ENCODE measurements around the gene FASLG. TPM values are rescaled to one million over a fixed set of nuclear protein-coding genes. Genes with fewer than 3 reads are reported as not detected.

The FASLG gene
- total and polyA plus RNA-seq, 12 donors: 0.11 to 0.45 (median 0.23) TPM; not detected in 5

DNA sequence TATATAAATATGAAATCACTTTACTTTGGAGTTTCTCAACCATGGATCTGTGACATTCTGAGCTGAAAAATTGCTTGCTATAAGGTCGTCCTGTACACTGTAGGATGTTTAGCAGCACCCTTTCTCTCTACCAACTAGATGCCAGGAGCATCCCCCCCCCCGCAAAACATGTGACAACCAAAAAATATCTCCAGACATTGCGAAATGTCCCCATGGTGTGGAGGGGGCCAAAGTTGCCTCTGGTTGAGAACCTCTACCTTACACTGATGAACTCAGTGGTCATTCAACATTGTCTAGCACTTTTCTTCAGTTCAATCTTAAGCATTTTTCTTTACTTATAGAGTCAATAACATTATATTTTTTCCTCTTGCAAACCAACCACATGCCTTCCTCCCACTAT, 9.2 kb downstream of the FASLG start:
- Histone ChIP-seq H3K4me3 (no peak overlapping the region), H3K9me3 (replicated peaks in 1 of 3) (no peaks in the 10 kb centered on the region), H3K36me3 (replicated peaks in 1 of 2) (no peaks in the 10 kb centered on the region), H3K27me3 (no peaks in the 10 kb centered on the region), H3K4me1 (replicated peaks in 1 of 2) (no peaks in the 10 kb centered on the region), H3K27ac (no peak overlapping the region)
- WGBS, 4 donors: 76 to 85% (median 79%) methylated on average over 3 of the region's 3 CpGs
- TF ChIP-seq POLR2A (IDR thresholded peaks at IDR 0.05): no peak
- TF ChIP-seq, protein P1, sequence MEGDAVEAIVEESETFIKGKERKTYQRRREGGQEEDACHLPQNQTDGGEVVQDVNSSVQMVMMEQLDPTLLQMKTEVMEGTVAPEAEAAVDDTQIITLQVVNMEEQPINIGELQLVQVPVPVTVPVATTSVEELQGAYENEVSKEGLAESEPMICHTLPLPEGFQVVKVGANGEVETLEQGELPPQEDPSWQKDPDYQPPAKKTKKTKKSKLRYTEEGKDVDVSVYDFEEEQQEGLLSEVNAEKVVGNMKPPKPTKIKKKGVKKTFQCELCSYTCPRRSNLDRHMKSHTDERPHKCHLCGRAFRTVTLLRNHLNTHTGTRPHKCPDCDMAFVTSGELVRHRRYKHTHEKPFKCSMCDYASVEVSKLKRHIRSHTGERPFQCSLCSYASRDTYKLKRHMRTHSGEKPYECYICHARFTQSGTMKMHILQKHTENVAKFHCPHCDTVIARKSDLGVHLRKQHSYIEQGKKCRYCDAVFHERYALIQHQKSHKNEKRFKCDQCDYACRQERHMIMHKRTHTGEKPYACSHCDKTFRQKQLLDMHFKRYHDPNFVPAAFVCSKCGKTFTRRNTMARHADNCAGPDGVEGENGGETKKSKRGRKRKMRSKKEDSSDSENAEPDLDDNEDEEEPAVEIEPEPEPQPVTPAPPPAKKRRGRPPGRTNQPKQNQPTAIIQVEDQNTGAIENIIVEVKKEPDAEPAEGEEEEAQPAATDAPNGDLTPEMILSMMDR (IDR thresholded peaks at IDR 0.05): no peak
- intact Hi-C loops (cut with DNase I): no loop called here
- no peak for DNase-seq

DNA sequence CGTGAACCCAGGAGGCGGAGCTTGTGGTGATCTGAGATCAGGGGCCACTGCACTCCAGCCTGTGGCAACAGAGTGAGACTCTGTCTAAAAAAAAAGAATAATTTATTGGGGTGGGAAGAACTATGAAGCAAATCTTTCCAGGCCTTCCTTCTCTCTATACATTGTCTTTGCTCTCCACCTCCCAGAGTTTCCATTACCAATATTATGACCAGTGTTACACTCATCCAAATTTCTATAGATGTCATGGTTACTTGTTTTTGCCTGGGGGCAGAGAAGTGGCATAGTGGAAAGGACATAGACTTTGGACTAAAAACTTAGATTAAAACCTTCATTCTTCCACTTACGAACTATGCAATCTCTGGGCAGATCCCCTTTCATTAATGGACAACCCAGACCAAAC, 10.1 kb downstream of the FASLG start:
- Histone ChIP-seq H3K4me3 (no peak overlapping the region), H3K36me3 (replicated peaks in 1 of 2) (no peaks in the 10 kb centered on the region), H3K27ac (no peak overlapping the region), H3K4me1 (replicated peaks in 1 of 2) (no peaks in the 10 kb centered on the region), H3K9me3 (replicated peaks in 1 of 3) (no peaks in the 10 kb centered on the region), H3K27me3 (no peaks in the 10 kb centered on the region)
- DNase-seq: no peak
- intact Hi-C loops (cut with DNase I): no loop called here
- WGBS, 4 donors: 94 to 97% (median 95%) methylated on average over 3 of the region's 3 CpGs
- TF ChIP-seq, protein P1 (IDR thresholded peaks at IDR 0.05): no peak
- TF ChIP-seq POLR2A (IDR thresholded peaks at IDR 0.05): no peak

DNA sequence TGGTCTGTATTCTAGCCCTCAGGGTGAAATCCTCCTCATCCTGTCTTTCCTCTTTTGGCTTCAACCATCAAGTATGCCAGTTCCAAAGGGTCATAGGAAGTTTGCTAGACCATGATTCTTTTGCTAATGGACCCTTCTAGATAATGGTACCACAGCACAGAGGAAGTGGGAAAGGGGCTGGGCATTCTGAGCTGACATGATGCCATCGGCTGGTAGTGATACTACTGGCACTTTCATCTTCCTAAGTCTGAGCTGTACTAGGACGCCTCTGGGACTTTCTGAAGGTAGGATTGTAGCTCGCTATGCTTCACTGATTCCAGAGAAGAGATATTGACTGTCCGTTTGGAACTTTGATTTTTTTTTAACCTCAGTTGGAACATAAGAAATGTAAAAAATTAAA, 11.4 kb downstream of the FASLG start:
- no peaks in the 10 kb centered on the region for H3K4me1 ChIP-seq (replicated peaks in 1 of 2)
- H3K4me3 ChIP-seq: no peak overlapping the region
- WGBS, 4 donors: 53 to 86% (median 74%) methylated on average over 4 of the region's 4 CpGs
- intact Hi-C loops (cut with DNase I): no loop called here
- H3K9me3 ChIP-seq (replicated peaks in 1 of 3): no peaks in the 10 kb centered on the region
- no peak for DNase-seq
- TF ChIP-seq, protein P1 (IDR thresholded peaks at IDR 0.05): no peak
- no peak for TF ChIP-seq POLR2A (IDR thresholded peaks at IDR 0.05)
- no peaks in the 10 kb centered on the region for H3K27me3 ChIP-seq
- H3K36me3 ChIP-seq (replicated peaks in 1 of 2): no peaks in the 10 kb centered on the region
- H3K27ac ChIP-seq: no peak overlapping the region

- TF ChIP-seq, protein P1 (IDR thresholded peaks at IDR 0.05): no peak
- TF ChIP-seq POLR2A (IDR thresholded peaks at IDR 0.05): no peak
- Histone ChIP-seq H3K27ac (no peak overlapping the region), H3K9me3 (replicated peaks in 1 of 3) (no peaks in the 10 kb centered on the region), H3K27me3 (no peaks in the 10 kb centered on the region), H3K4me3 (no peak overlapping the region), H3K36me3 (replicated peaks in 1 of 2) (no peaks in the 10 kb centered on the region), H3K4me1 (replicated peaks in 1 of 2) (no peaks in the 10 kb centered on the region)
- no peak for DNase-seq
- 66 to 71% (median 69%) methylated on average over 4 of the region's 4 CpGs for WGBS, 4 donors
- intact Hi-C loops (cut with DNase I): no loop called here
Observed at GRCh38 chr1:172670791-172671190, 11.9 kb downstream of the FASLG start.
